ENCODE data around the gene NLE1. TPM values are rescaled to one million over a fixed set of nuclear protein-coding genes. Genes with fewer than 3 reads are reported as not detected.

The NLE1 gene
- total RNA-seq, 3 donors from 2014 or later, result 15.2 to 32.1 (median 18.2) TPM

GRCh38 chr17:35083071-35083470, 59.0 kb downstream of the NLE1 start:
- TF ChIP-seq POLR2A (IDR thresholded peaks at IDR 0.05), result no peak
- TF ChIP-seq CTCF (IDR thresholded peaks at IDR 0.05), result no peak
- TF ChIP-seq POLR2AphosphoS5 (IDR thresholded peaks at IDR 0.05), result no peak
- intact Hi-C loops (cut with DNase I; ENCODE audit: low total_unique reads), result no loop called here
- no peak for DNase-seq (ENCODE audit: low spot score in 2 of 2)

GRCh38 chr17:35082073-35082657, 59.9 kb downstream of the NLE1 start:
- no peak for TF ChIP-seq POLR2A (IDR thresholded peaks at IDR 0.05)
- no peak for TF ChIP-seq CTCF (IDR thresholded peaks at IDR 0.05)
- no peak for TF ChIP-seq POLR2AphosphoS5 (IDR thresholded peaks at IDR 0.05)
- H3K4me3 ChIP-seq, result no peak overlapping the region
- H3K27ac ChIP-seq, result peak overlapping the region in 1 of 2 donors; percentile 5
- no peak for DNase-seq (ENCODE audit: low spot score in 2 of 2)
- H3K36me3 ChIP-seq, result no peaks in the 10 kb centered on the region
- intact Hi-C loops (cut with DNase I; ENCODE audit: low total_unique reads), result no loop called here
- no peaks in the 10 kb centered on the region for H3K27me3 ChIP-seq
- H3K4me1 ChIP-seq, result no peaks in the 10 kb centered on the region
- no peaks in the 10 kb centered on the region for H3K9me3 ChIP-seq

More at GRCh38 chr17:35083071-35083470, 59.0 kb downstream of the NLE1 start:
- Histone ChIP-seq H3K4me3 (no peak overlapping the region), H3K27ac (no peak overlapping the region), H3K36me3 (no peaks in the 10 kb centered on the region), H3K4me1 (no peaks in the 10 kb centered on the region), H3K27me3 (no peaks in the 10 kb centered on the region), H3K9me3 (no peaks in the 10 kb centered on the region)

GRCh38 chr17:35081638-35082037, 60.5 kb downstream of the NLE1 start:
- Histone ChIP-seq H3K36me3 (no peaks in the 10 kb centered on the region), H3K4me1 (no peaks in the 10 kb centered on the region), H3K27me3 (no peaks in the 10 kb centered on the region), H3K27ac (peak overlapping the region in 1 of 2 donors; percentile 5), H3K4me3 (no peak overlapping the region), H3K9me3 (no peaks in the 10 kb centered on the region)
- TF ChIP-seq POLR2A (IDR thresholded peaks at IDR 0.05) (no peak), POLR2AphosphoS5 (IDR thresholded peaks at IDR 0.05) (no peak), CTCF (IDR thresholded peaks at IDR 0.05) (no peak)
- intact Hi-C loops (cut with DNase I; ENCODE audit: low total_unique reads), result no loop called here
- no peak for DNase-seq (ENCODE audit: low spot score in 2 of 2)

GRCh38 chr17:35080536-35080935, 61.6 kb downstream of the NLE1 start:
- Histone ChIP-seq H3K4me3 (no peak overlapping the region), H3K27ac (no peak overlapping the region), H3K4me1 (no peaks in the 10 kb centered on the region), H3K36me3 (no peaks in the 10 kb centered on the region), H3K27me3 (no peaks in the 10 kb centered on the region), H3K9me3 (no peaks in the 10 kb centered on the region)
- no peak for TF ChIP-seq POLR2A (IDR thresholded peaks at IDR 0.05)
- no peak for TF ChIP-seq CTCF (IDR thresholded peaks at IDR 0.05)
- no peak for TF ChIP-seq POLR2AphosphoS5 (IDR thresholded peaks at IDR 0.05)
- intact Hi-C loops (cut with DNase I; ENCODE audit: low total_unique reads), result no loop called here
- no peak for DNase-seq (ENCODE audit: low spot score in 2 of 2)

GRCh38 chr17:35079547-35080423, 62.3 kb downstream of the NLE1 start:
- DNase-seq (ENCODE audit: low spot score in 2 of 2), result no peak
- Histone ChIP-seq H3K4me3 (no peak overlapping the region), H3K27ac (no peak overlapping the region), H3K9me3 (no peaks in the 10 kb centered on the region), H3K4me1 (no peaks in the 10 kb centered on the region), H3K27me3 (no peaks in the 10 kb centered on the region), H3K36me3 (no peaks in the 10 kb centered on the region)
- intact Hi-C loops (cut with DNase I; ENCODE audit: low total_unique reads), result no loop called here
- TF ChIP-seq CTCF (IDR thresholded peaks at IDR 0.05), result no peak
- no peak for TF ChIP-seq POLR2AphosphoS5 (IDR thresholded peaks at IDR 0.05)
- no peak for TF ChIP-seq POLR2A (IDR thresholded peaks at IDR 0.05)

Data from breast epithelium (tissue), 4 donors.